Measurements from ENCODE around the gene MAST4. TPM values are rescaled to one million over a fixed set of nuclear protein-coding genes. Genes with fewer than 3 reads are reported as not detected.

MAST4 gene
- total RNA-seq, 1 donor: 12.7 TPM

DNA sequence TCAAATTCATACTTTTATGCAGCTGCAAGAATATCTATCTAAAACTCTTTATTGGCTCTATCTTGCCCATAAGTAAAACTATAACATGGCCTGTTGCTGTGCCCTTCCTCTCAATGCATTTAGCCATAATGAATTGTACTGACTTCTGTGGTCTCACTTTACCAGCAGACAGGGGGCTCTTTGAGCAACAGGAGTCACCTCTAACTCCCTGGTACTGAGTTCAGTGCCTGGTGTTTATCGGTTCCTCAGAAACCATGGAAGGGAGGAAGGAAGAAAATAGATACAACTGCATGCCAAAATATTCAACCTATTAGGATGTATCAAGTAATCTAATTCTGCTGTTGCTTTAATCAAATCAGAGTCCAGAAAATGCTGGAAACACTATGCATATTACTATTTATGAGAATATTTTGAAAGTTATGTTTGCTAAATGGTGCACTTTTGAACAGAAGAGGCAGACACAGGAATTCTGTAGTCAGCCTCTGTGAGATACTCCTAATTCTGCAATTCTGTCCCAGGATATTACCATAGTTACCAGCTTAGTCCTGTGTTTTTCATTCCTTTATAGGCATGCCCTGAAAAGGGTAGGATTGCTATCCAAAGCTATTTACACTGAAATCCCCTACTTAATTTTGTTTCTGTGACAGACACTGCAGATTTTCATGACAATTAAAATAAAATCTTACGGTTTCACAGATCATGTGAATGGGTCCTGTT is 510.6 kb downstream of the MAST4 start:
- Histone ChIP-seq H3K27ac (ENCODE audit: low read depth, low read length) (no peak overlapping the region), H3K4me1 (ENCODE audit: insufficient read depth, low read length) (no peaks in the 10 kb centered on the region), H3K4me2 (ENCODE audit: insufficient read depth, low read length) (no peak overlapping the region), H2AFZ (ENCODE audit: low read length) (no peak overlapping the region), H3K4me3 (ENCODE audit: insufficient read depth, low read length) (no peak overlapping the region), H4K20me1 (ENCODE audit: insufficient read depth, low read length) (no peaks in the 10 kb centered on the region), H3K36me3 (ENCODE audit: insufficient read depth, low read length) (no peaks in the 10 kb centered on the region), H3K27me3 (ENCODE audit: insufficient read depth, low read length) (no peaks in the 10 kb centered on the region), H3K9me3 (ENCODE audit: low read depth, low read length) (no peaks in the 10 kb centered on the region), H3K79me2 (ENCODE audit: insufficient read depth, low read length) (no peaks in the 10 kb centered on the region)
- no peak for DNase-seq (ENCODE audit: insufficient read length, low spot score, missing footprints)
- TF ChIP-seq, protein P1, sequence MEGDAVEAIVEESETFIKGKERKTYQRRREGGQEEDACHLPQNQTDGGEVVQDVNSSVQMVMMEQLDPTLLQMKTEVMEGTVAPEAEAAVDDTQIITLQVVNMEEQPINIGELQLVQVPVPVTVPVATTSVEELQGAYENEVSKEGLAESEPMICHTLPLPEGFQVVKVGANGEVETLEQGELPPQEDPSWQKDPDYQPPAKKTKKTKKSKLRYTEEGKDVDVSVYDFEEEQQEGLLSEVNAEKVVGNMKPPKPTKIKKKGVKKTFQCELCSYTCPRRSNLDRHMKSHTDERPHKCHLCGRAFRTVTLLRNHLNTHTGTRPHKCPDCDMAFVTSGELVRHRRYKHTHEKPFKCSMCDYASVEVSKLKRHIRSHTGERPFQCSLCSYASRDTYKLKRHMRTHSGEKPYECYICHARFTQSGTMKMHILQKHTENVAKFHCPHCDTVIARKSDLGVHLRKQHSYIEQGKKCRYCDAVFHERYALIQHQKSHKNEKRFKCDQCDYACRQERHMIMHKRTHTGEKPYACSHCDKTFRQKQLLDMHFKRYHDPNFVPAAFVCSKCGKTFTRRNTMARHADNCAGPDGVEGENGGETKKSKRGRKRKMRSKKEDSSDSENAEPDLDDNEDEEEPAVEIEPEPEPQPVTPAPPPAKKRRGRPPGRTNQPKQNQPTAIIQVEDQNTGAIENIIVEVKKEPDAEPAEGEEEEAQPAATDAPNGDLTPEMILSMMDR (IDR thresholded peaks at IDR 0.05; ENCODE audit: extremely low read depth, low read depth, low read length): no peak

DNA sequence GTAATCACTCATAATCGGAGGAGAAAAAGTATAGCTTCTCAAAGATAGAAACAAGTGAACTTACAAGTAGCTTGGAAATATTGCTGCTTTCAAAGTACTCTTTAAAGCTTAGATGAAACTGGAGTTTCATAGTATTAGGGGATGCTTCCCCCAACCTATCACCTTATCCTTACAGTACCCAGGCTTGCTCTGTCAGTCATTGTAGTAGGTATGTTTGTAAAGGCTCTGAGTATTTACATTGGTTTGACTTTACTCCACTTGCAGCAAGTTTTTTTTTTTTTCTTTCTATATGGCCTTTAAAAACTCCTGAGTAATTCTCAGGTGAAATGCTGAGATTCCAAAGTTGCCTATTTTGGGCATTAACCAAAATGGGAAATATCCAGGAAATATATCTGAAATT is 515.6 kb downstream of the MAST4 start:
- peak; percentile 23 for DNase-seq (ENCODE audit: insufficient read length, low spot score, missing footprints)
- TF ChIP-seq, protein P1 (IDR thresholded peaks at IDR 0.05; ENCODE audit: extremely low read depth, low read depth, low read length): no peak

DNA sequence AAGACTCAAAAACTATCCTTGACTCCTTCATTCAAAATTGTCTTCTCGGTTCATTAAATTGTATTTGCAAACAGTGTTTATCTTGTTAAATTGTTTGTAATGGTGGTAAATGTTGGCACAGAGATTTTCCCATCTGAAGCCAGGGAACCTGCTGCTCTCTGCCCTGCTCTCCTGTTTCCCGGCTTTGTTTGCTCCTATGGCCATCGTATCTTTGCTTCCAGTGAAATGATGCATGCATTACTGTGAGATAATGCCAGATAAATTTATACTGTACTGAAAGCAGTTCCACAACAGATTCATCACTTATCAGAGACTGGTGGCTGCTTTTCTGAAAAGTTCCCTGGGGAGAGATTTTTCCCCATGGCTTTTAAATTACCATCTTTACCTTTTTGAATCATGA is 519.1 kb downstream of the MAST4 start:
- TF ChIP-seq, protein P1 (IDR thresholded peaks at IDR 0.05; ENCODE audit: extremely low read depth, low read depth, low read length): no peak
- Histone ChIP-seq H4K20me1 (ENCODE audit: insufficient read depth, low read length) (no peaks in the 10 kb centered on the region), H3K9me3 (ENCODE audit: low read depth, low read length) (no peaks in the 10 kb centered on the region), H3K4me1 (ENCODE audit: insufficient read depth, low read length) (no peaks in the 10 kb centered on the region), H3K4me2 (ENCODE audit: insufficient read depth, low read length) (no peak overlapping the region), H3K27me3 (ENCODE audit: insufficient read depth, low read length) (no peaks in the 10 kb centered on the region), H3K36me3 (ENCODE audit: insufficient read depth, low read length) (no peaks in the 10 kb centered on the region), H2AFZ (ENCODE audit: low read length) (no peak overlapping the region), H3K79me2 (ENCODE audit: insufficient read depth, low read length) (no peaks in the 10 kb centered on the region), H3K4me3 (ENCODE audit: insufficient read depth, low read length) (no peak overlapping the region), H3K27ac (ENCODE audit: low read depth, low read length) (no peak overlapping the region)
- no peak for DNase-seq (ENCODE audit: insufficient read length, low spot score, missing footprints)

More for the DNA sequence above, 515.6 kb downstream of the MAST4 start:
- no peaks in the 10 kb centered on the region for H3K4me1 ChIP-seq (ENCODE audit: insufficient read depth, low read length)
- H3K36me3 ChIP-seq (ENCODE audit: insufficient read depth, low read length): no peaks in the 10 kb centered on the region
- H4K20me1 ChIP-seq (ENCODE audit: insufficient read depth, low read length): no peaks in the 10 kb centered on the region
- no peaks in the 10 kb centered on the region for H3K9me3 ChIP-seq (ENCODE audit: low read depth, low read length)
- H3K27me3 ChIP-seq (ENCODE audit: insufficient read depth, low read length): no peaks in the 10 kb centered on the region
- no peak overlapping the region for H2AFZ ChIP-seq (ENCODE audit: low read length)
- no peak overlapping the region for H3K27ac ChIP-seq (ENCODE audit: low read depth, low read length)
- no peak overlapping the region for H3K4me2 ChIP-seq (ENCODE audit: insufficient read depth, low read length)
- H3K79me2 ChIP-seq (ENCODE audit: insufficient read depth, low read length): no peaks in the 10 kb centered on the region
- H3K4me3 ChIP-seq (ENCODE audit: insufficient read depth, low read length): no peak overlapping the region

DNA sequence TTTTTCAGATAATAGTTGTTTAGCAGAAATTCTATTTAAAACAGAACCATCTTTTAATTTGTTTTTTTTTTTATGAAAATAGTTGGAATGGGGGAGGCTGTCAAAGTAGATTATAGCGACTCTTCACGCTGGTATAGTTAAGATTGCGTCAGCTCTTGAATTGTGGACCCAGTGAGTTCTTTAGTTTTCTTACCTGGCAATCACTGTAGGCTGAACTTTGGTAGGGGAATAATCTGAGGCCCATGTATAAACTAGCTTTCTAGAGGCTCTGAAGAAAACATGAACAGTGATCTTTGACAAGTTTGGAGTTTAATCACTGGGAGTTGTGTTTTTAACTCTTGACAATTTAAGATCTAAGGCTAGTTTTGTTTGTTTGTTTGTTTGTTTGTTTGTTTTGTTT is 519.6 kb downstream of the MAST4 start:
- Histone ChIP-seq H3K9me3 (ENCODE audit: low read depth, low read length) (no peaks in the 10 kb centered on the region), H3K36me3 (ENCODE audit: insufficient read depth, low read length) (no peaks in the 10 kb centered on the region), H3K4me3 (ENCODE audit: insufficient read depth, low read length) (no peak overlapping the region), H3K79me2 (ENCODE audit: insufficient read depth, low read length) (no peaks in the 10 kb centered on the region), H2AFZ (ENCODE audit: low read length) (no peak overlapping the region), H3K4me1 (ENCODE audit: insufficient read depth, low read length) (no peaks in the 10 kb centered on the region), H4K20me1 (ENCODE audit: insufficient read depth, low read length) (no peaks in the 10 kb centered on the region), H3K4me2 (ENCODE audit: insufficient read depth, low read length) (no peak overlapping the region), H3K27me3 (ENCODE audit: insufficient read depth, low read length) (no peaks in the 10 kb centered on the region), H3K27ac (ENCODE audit: low read depth, low read length) (no peak overlapping the region)
- no peak for DNase-seq (ENCODE audit: insufficient read length, low spot score, missing footprints)
- TF ChIP-seq, protein P1 (IDR thresholded peaks at IDR 0.05; ENCODE audit: extremely low read depth, low read depth, low read length): no peak
